AG09319 (cell line): Measurements from ENCODE around the gene SIX4.

Experiments used
- DNase-seq: peaks from one replicate; pipeline ENCODE4 v3.0.0-alpha.2; 2010; ENCODE audit warnings: low read depth; ENCODE audit errors: extremely low read depth
- CTCF ChIP-seq: IDR thresholded peaks from 2 replicates; pipeline ENCODE4 v1.5.1; 2011; ENCODE audit warnings: low read depth, mild to moderate bottlenecking, inconsistent platforms, low read length, moderate library complexity

Gene SIX4

DNA sequence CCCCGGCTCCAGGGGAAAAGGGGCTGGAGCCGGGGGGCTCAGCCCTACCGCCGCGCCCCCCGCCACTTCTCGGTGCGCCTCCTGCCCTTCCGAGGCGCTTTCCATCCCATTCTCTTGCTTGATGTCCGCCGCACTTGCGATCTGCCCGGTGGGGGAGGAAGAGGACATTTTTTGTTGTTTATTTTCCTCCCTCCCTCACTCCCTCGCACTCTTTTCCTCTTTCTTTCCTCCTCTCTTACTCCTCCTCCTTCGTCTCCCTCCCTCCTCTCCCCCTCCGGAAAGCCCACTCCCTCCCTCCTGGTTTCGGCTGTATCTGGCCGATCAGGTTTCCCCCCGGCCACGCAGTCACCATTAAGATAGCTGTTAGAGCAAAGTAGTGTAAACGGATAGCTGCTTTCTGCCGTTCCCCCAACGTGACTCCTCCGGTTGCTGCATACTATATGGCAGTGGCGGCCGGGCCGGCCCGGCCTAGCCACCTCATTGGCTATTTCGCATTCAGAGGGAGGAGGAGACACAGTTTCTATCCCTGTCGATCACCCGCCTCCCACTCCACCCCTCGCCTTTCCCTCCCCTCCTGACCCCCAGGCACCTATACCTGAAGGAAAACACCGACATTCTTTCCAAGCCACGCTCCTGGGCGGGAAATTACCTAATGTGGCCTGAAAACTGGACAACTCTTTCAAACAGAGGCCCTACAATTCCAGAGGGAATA lies at the start of gene SIX4:
Gene SIX4, minus strand, starts transcription at position 445 of the 712 bp plus-strand sequence. Its CDS starts 277 bp downstream, at position 168.
- peak; percentile 83 for DNase-seq
- no peak for TF ChIP-seq CTCF

- TF ChIP-seq CTCF, result no peak
- no peak for DNase-seq
Observed at GRCh38 chr14:60773558-60773957, 49.4 kb upstream of the SIX4 start.

DNA sequence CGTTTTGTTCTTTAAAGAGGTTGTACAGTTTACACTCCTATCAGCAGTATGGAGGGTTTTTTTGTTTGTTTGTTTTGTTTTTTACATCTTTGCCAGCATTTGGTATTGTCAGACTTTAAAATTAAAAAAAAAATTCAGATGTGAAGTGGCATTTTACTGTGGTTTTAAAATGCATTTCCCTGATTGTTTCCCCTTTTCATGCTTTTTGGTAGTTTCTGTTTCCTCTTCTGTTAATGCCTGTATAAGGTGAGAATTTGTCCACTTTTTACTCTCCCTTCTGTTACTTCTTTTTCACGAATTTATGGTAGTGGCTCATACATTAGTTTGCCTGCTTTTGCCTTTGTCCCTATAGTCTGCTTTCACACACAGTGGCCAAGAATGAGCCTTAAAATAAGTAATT lies 47.0 kb upstream of the SIX4 start:
- no peak for DNase-seq
- no peak for TF ChIP-seq CTCF

DNA sequence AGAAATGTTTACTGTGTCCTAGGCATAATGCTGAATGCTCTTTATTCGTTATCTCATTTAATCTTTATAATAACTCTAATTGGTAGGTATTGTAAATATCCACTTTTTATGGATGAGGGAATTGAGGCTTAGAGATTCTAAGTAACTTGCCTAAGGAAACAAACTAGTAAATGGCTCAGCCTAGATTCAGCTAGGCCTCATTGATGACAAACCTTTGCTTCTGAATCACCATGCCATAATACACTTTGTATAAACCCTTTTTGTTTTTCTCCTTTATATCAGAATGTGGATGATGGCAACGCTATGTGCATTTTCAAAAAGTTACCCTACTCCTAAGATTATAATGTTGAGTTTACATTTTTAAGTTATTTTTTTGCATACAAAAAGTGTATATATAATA lies 44.5 kb upstream of the SIX4 start:
- DNase-seq, result no peak
- TF ChIP-seq CTCF, result no peak

DNA sequence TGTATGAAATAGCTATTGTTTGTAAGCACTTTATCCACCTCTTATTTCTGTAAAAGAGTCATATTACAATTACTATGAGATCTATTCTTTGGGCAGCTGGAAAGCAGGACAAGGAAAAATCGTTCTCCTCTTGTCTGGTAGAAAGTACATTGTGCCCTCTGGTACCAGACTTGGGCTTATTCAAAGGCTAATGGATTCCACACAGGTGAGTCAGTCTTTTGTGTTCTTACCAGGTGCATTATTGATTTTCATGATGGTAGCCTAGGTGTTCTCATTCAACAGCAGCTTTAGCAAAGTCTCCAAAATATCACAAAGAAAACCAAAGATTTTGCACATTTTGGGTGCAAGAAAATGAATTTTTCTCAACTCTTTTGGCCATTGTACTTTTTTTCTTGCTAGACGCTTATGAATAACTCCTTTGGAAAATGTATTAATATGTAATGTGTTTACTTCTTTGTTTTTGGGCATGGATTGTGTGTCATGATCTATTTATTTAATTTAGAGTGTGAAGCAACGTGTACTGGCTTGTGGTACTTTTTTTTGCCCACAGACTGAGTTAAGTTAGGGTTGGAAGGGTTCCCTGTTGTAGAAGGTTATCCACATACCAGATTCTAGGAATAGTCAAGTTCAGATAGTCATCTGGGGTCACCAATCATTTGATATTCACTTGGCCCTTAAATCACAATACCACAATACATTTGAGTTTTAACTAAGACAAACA lies 36.7 kb upstream of the SIX4 start:
- TF ChIP-seq CTCF, result no peak
- DNase-seq, result no peak

DNA sequence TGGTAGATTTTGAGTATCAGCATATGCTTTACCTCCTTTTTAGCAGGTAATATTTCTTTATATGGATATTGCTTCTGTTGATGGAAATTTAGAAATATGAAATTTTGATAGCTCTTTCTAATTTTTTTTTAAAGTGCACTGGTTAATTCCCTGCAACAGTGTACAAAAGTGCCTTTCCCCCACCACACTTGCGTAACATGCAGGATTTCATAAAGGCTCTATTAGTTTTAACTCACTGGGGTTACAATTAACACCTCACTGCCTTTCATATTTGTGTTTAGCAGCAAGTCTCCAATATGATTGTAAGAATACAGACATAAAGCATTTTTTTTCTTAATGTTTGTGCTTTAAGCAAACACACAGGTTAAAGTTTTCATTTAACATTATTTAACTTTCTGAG lies 36.1 kb upstream of the SIX4 start:
- TF ChIP-seq CTCF, result no peak
- DNase-seq, result no peak

- no peak for TF ChIP-seq CTCF
- no peak for DNase-seq
Observed at GRCh38 chr14:60758885-60759284, 34.7 kb upstream of the SIX4 start.
